GM10266 (cell line): ENCODE results near the gene OSGEP.

Experiments used
- DNase-seq: peaks from one replicate; pipeline ENCODE4 v3.0.0; 2012; ENCODE audit errors: extremely low spot score
- TF ChIP-seq, protein P1 (sequence below): IDR thresholded peaks from 2 replicates; pipeline ENCODE4 v1.5.1; 2012; ENCODE audit warnings: mild to moderate bottlenecking, low read depth; ENCODE audit not compliant: control insufficient read depth, insufficient read depth; ENCODE audit errors: missing control alignments

OSGEP gene

DNA sequence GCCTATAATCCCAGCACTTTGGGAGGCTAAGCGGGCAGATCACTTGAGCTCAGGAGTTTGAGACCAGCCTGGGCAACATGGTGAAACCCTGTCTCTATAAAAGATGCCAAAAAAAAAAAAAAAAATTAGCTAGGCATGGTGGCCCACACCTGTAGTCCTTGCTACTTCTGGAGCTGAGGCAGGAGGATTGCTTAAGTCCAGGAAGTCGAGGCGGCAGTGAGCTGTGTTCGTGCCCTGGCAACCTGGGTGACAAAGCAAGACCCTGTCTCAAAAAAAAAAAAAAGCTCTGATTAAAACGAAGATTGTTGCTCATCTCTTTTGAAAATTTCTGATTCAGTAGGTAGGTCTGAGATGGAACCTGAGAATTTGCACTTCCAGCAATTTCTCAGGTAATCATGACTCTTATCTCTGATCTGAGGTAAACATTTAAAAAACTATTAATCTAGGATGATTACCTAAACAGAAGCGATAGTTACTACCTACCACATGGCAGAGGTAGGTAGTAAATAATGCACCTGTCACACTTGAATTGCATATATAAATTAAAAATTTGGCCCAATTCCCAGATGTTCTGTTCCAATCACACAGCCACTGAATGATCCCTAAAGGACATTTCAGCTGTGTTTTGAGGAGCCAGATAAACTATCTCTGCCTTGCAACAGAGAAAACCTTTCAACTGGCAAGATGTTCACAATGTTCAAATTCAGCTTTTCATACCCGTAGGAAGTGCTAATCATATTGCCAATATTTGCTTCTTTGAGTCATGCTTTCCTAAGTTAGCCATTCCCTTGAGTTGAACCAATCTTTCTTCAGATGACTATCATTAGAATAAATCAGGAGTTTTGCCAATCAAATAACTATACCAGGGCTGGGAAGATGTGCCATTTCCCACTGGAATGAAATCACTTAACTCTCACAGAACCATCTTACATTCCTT lies 37.1 kb downstream of the OSGEP start:
- no peak for DNase-seq
- TF ChIP-seq, protein P1, sequence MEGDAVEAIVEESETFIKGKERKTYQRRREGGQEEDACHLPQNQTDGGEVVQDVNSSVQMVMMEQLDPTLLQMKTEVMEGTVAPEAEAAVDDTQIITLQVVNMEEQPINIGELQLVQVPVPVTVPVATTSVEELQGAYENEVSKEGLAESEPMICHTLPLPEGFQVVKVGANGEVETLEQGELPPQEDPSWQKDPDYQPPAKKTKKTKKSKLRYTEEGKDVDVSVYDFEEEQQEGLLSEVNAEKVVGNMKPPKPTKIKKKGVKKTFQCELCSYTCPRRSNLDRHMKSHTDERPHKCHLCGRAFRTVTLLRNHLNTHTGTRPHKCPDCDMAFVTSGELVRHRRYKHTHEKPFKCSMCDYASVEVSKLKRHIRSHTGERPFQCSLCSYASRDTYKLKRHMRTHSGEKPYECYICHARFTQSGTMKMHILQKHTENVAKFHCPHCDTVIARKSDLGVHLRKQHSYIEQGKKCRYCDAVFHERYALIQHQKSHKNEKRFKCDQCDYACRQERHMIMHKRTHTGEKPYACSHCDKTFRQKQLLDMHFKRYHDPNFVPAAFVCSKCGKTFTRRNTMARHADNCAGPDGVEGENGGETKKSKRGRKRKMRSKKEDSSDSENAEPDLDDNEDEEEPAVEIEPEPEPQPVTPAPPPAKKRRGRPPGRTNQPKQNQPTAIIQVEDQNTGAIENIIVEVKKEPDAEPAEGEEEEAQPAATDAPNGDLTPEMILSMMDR = no peak

DNA sequence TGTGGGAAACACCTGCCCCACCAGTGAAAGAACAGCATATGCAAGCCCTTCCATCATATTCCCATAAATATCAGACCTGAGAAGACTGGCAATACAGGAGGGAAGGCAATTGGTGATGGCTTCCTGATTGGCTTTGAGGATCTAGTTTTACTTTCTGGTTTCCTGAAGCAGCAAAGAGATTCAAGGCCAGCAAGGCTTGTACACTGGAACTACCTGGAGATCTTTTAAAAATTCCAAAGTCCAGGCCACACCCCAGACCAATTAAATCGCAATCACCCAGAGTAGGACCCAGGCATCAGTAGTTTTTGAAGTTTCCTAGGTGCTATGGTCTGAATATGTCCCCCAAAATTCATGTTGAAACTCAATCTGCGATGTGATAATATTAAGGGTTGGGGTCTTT lies 38.4 kb downstream of the OSGEP start:
- TF ChIP-seq, protein P1 = no peak
- DNase-seq = no peak

DNA sequence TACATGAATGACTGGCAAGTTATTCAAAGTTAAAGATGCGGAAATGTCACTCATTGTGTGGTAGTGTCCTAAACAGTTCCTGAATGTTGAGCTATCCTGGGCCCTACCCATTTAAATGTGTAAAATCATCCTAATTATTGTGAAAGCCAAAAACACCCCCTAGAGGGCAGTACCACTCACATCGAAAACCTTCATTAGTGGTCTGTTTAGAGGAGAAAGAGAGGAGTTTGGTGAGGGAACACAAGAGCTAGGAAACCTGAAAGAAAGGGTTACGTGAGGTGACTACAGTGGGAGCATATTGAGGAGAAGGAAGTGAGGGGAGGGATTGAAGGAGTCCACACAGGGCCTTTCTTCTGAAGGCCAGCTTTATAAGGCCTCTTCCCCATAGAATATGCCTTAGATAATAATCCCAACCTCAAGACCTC lies 38.8 kb downstream of the OSGEP start:
- TF ChIP-seq, protein P1 = peak; percentile 72
- peak; percentile 61 for DNase-seq

DNA sequence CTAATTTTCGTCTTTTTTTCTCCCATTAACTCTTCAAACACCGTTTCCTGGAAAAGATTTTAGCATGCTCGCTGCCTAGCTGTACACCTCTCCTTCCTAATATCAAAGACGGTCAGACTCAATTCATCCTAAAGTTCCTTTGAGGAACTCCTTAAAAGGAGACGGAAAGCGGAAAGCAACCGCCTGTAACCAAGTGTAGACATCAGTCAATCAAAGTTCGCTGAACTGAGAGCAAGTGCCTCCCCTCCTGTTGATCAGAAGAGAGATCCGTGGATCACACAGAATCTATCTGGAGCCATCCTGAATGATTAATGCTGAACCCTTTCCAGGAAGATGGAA lies 40.9 kb downstream of the OSGEP start:
- DNase-seq = no peak
- TF ChIP-seq, protein P1 = no peak

DNA sequence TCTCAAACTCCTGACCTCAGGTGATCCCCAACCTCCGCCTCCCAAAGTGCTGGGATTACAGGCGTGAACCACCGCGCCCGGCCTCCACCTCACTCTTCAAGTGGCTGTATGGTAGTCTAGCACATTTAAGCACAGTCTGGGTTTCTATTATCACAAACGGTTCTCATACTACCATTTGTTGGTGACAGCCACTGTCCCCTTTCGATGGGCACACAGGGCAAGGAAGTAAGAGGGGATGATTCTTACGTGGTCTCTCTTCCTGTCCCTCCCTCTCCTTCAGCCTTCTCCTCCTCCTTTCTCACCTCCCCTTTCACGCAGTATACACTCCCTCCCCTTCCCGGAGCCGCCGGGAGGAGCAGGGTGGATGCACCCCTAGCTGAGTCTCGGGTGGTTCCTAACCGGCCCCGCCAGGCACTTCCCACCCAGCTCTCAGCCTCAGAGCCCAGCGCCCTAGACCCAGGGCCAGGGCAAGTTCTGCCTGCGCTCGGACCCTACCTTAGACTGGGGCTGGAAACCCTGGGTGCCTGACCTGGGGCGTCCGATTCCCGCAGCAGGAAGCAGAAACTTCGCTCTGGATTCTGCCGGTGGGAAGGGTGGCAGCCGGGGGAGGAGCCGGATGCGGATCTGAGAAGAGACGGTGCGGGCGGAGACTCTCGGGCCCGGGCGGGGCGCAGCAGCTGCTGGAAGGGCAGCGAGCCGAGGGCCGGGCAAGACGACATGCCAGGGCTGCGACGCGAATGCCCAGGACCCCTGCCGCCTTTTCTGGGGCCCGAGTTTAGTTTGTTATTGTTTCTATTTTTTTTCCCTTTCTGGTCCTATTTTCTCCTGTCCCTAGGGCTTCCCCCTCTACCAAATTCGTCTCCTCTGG lies 41.5 kb downstream of the OSGEP start, which contains the start of gene TEP1:
Gene TEP1 (minus strand): TSS at position 626 of the 868 bp plus-strand sequence. CDS start 5,062 bp downstream, outside the sequence.
- TF ChIP-seq, protein P1 = no peak
- DNase-seq = peak; percentile 70

DNA sequence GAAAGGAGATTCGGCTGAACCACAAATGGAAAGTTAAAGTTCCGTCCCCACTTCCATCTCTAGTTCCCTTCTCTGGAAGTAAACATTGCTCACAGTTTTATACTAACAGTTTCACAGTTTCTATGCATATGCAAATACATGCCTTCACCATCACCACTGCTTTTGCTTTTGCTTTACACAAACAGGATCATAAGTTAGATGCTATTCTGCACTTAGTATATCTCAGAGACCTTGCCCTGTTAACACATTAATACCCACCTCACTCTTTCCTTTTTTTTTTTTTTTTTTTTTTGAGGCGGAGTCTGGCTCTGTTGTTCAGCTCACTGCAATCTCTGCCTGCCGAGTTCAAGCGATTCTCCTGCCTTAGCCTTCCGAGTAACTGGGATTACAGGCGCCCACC lies 42.2 kb downstream of the OSGEP start:
- peak; percentile 47 for DNase-seq
- TF ChIP-seq, protein P1 = no peak
